OCI-LY1 (cell line): ENCODE results near the gene C15orf61.

ENCODE experiments used
- EZH2 ChIP-seq: fragments of 200-600 bp; sonication (generic), shearing (Covaris generic); IDR thresholded peaks from 2 replicates; pipeline ENCODE4 v1.8.0; 2017; ENCODE audit warnings: borderline replicate concordance, mixed run types, mild to moderate bottlenecking, antibody characterized with exemption, low read length, moderate library complexity, mixed read lengths
- TF ChIP-seq, protein P1 (sequence below): fragments of 200-600 bp; sonication (generic), shearing (Covaris generic); IDR thresholded peaks from 2 replicates; pipeline ENCODE4 v1.5.1; 2017; ENCODE audit warnings: mild to moderate bottlenecking, antibody characterized with exemption, low read length, moderate library complexity, mixed read lengths

DNA sequence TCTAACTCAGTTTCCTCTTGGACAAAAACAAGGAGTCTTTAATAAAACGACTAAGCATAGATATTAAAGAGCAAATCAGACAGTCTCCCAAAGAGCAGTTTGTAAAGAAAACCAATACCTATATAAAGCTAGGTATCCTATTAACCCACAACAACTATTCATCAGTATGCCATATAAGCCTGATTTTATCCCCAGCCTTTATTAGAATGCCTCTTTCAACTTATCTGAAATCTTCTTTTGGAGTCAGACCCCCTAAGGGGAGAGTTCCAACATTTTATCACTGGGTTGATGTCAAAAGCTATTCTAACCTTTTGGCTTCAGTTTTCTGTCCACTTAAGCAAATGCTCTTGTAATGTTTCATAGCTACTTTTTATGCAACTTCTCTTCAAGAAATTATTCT, 39.4 kb downstream of the C15orf61 start:
- TF ChIP-seq, protein P1, sequence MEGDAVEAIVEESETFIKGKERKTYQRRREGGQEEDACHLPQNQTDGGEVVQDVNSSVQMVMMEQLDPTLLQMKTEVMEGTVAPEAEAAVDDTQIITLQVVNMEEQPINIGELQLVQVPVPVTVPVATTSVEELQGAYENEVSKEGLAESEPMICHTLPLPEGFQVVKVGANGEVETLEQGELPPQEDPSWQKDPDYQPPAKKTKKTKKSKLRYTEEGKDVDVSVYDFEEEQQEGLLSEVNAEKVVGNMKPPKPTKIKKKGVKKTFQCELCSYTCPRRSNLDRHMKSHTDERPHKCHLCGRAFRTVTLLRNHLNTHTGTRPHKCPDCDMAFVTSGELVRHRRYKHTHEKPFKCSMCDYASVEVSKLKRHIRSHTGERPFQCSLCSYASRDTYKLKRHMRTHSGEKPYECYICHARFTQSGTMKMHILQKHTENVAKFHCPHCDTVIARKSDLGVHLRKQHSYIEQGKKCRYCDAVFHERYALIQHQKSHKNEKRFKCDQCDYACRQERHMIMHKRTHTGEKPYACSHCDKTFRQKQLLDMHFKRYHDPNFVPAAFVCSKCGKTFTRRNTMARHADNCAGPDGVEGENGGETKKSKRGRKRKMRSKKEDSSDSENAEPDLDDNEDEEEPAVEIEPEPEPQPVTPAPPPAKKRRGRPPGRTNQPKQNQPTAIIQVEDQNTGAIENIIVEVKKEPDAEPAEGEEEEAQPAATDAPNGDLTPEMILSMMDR = no peak
- no peak for TF ChIP-seq EZH2
